GM12878 (cell line): ENCODE results near the gene GLB1L2. TPM values are rescaled to one million over a fixed set of nuclear protein-coding genes. Genes with fewer than 3 reads are reported as not detected.
A peak's percentile ranks its signal among the peaks of the same experiment; 100 is the strongest.

ENCODE experiments used
- ATAC-seq: fragments of 200-7000 bp; cut with Tn5 transposase; 3 replicates; pipeline ENCODE4 v1.9.1; 2020; ENCODE audit warnings: mild to moderate bottlenecking, moderate library complexity
- BruUV-seq: library from RNA; stranded (reverse); fragments of 400-500 nt; replicated peaks from 2 replicates; lab custom pipeline; 2021; lab: Mats Ljungman, UMichigan
- CTCF ChIA-PET: fragments of 300-600 bp; sonication (Branson Sonifier 250); formaldehyde crosslinking; extraction: SDS; loops from one replicate; lab custom pipeline; 2021; ENCODE audit warnings: inconsistent platforms; lab: Yijun Ruan, JAX
- POLR2A ChIA-PET: fragments of 350-600 bp; formaldehyde crosslinking; extraction: SDS; loops from one replicate; lab custom pipeline; 2021; ENCODE audit warnings: inconsistent platforms; lab: Charles Lee
- RAD21 ChIA-PET: fragments of 300-600 bp; sonication (Branson Sonifier 250); formaldehyde crosslinking; loops from one replicate; lab custom pipeline; 2023; ENCODE audit warnings: antibody characterized with exemption; ENCODE audit not compliant: unreplicated experiment; lab: Charles Lee
- SMC1A ChIA-PET: fragments of 300-600 bp; sonication (Branson Sonifier 250); formaldehyde crosslinking; loops from one replicate; lab custom pipeline; 2023; ENCODE audit not compliant: unreplicated experiment, uncharacterized antibody; lab: Charles Lee
- DNase-seq: peaks from one replicate; pipeline ENCODE4 v3.0.0-alpha.2; 2011; ENCODE audit warnings: low read depth, low spot score
- FAIRE-seq: peaks from 3 replicates; lab custom pipeline; 2011; peaks lifted over from hg19 to GRCh38; lab: Jason Lieb, UNC
- H2AFZ ChIP-seq: 2 replicates; pipeline ENCODE4 v1.6.0; 2011; ENCODE audit warnings: low read depth, low read length, control low read depth; ENCODE audit not compliant: control insufficient read depth
- H3K27ac ChIP-seq: 2 replicates; pipeline ENCODE4 v1.5.1; 2011; ENCODE audit warnings: control low read depth; ENCODE audit not compliant: control insufficient read depth, insufficient read depth
- H3K27me3 ChIP-seq, 2 experiments: replicated peaks in 1 of 2; 2 replicates each; pipeline versions ENCODE4 v1.6.0 to v1.6.1; 2011; ENCODE audit warnings: low read length in 1 of 2; ENCODE audit not compliant: control insufficient read depth in 2 of 2, insufficient read depth in 2 of 2
- H3K36me3 ChIP-seq, 2 experiments: 2 replicates each; pipeline ENCODE4 v1.5.1; 2011; ENCODE audit warnings: low read length in 1 of 2; ENCODE audit not compliant: control insufficient read depth in 2 of 2, insufficient read depth in 2 of 2
- H3K4me1 ChIP-seq: 2 replicates; pipeline ENCODE4 v1.6.1; 2011; ENCODE audit warnings: mild to moderate bottlenecking, low read length, moderate library complexity, mixed read lengths; ENCODE audit not compliant: control insufficient read depth, insufficient read depth
- H3K4me2 ChIP-seq: 2 replicates; pipeline ENCODE4 v1.6.0; 2011; ENCODE audit warnings: control low read depth; ENCODE audit not compliant: control insufficient read depth, insufficient read depth
- H3K4me3 ChIP-seq: fragments of 200-600 bp; sonication (generic); 2 replicates; pipeline ENCODE4 v1.5.1; 2016
- H3K79me2 ChIP-seq: 2 replicates; pipeline ENCODE4 v1.6.0; 2011; ENCODE audit warnings: low read length; ENCODE audit not compliant: control insufficient read depth, insufficient read depth
- H3K9ac ChIP-seq: 2 replicates; pipeline ENCODE4 v1.8.0; 2011; ENCODE audit warnings: low read length, control low read depth, mixed read lengths; ENCODE audit not compliant: control insufficient read depth, insufficient read depth
- H3K9me3 ChIP-seq: replicated peaks from 3 replicates; pipeline ENCODE4 v1.5.1; 2011; ENCODE audit warnings: mild to moderate bottlenecking, low read length; ENCODE audit not compliant: control insufficient read depth, insufficient read depth
- H4K20me1 ChIP-seq: 2 replicates; pipeline ENCODE4 v1.6.0; 2011; ENCODE audit not compliant: control insufficient read depth, insufficient read depth
- CBX3 ChIP-seq: fragments of 200-600 bp; sonication (generic); IDR thresholded peaks from 2 replicates; pipeline ENCODE4 v1.6.1; 2016; ENCODE audit warnings: low read depth, borderline replicate concordance
- CHD2 ChIP-seq: IDR thresholded peaks from 2 replicates; pipeline ENCODE4 v1.6.1; 2011; ENCODE audit warnings: low read depth, low read length, improper control_type of control experiment, borderline replicate concordance
- CREM ChIP-seq: IDR thresholded peaks from 2 replicates; pipeline ENCODE4 v1.6.1; 2014; ENCODE audit warnings: antibody characterized with exemption, low read depth
- EGR1 ChIP-seq, 2 experiments: IDR thresholded peaks; 1 replicate in 1 of 2; 2 replicates in 1 of 2; pipeline ENCODE4 v1.6.1; 2011 to 2012; ENCODE audit warnings: low read depth in 2 of 2, low read length in 2 of 2, borderline replicate concordance in 1 of 2, mild to moderate bottlenecking in 1 of 2, moderate library complexity in 1 of 2
- ETV6 ChIP-seq, 2 experiments: fragments of 450-650 bp in 1 of 2; IDR thresholded peaks in 1 of 2; conservative IDR thresholded peaks in 1 of 2; 2 replicates each; pipeline ENCODE4 v1.6.1; 2014; ENCODE audit warnings: antibody characterized with exemption in 1 of 2, borderline replicate concordance in 1 of 2, low read depth in 1 of 2, mild to moderate bottlenecking in 1 of 2, moderate library complexity in 1 of 2
- FOXM1 ChIP-seq: IDR thresholded peaks from 2 replicates; pipeline ENCODE4 v1.6.1; 2012; ENCODE audit warnings: low read depth, mild to moderate bottlenecking, inconsistent platforms, low read length, moderate library complexity
- PML ChIP-seq: IDR thresholded peaks from 2 replicates; pipeline ENCODE4 v1.6.1; 2012; ENCODE audit warnings: low read length, inconsistent platforms
- POLR2A ChIP-seq: IDR thresholded peaks from 2 replicates; pipeline ENCODE4 v1.6.1; 2011; ENCODE audit warnings: low read depth, mild to moderate bottlenecking, low read length
- POLR2AphosphoS5 ChIP-seq: IDR thresholded peaks from 2 replicates; pipeline ENCODE4 v1.6.1; 2011; ENCODE audit warnings: mild to moderate bottlenecking, low read length, inconsistent platforms
- RAD21 ChIP-seq: IDR thresholded peaks from 2 replicates; pipeline ENCODE4 v1.6.1; 2011; ENCODE audit warnings: mild to moderate bottlenecking, low read depth, low read length, moderate library complexity; ENCODE audit not compliant: insufficient read depth
- RFX5 ChIP-seq: IDR thresholded peaks from 2 replicates; pipeline ENCODE4 v1.6.1; 2011; ENCODE audit warnings: low read depth, low read length, improper control_type of control experiment
- STAT3 ChIP-seq: IDR thresholded peaks from 2 replicates; pipeline ENCODE4 v1.6.1; 2011; ENCODE audit warnings: low read depth, low read length, improper control_type of control experiment
- TBL1XR1 ChIP-seq: IDR thresholded peaks from 2 replicates; pipeline ENCODE4 v1.6.1; 2012; ENCODE audit warnings: low read depth, low read length, improper control_type of control experiment
- WGBS: methylation state at CpG from one replicate; pipeline ENCODE4 v1.1.6; 2016; ENCODE audit warnings: low lambda C conversion rate; ENCODE audit not compliant: insufficient replicate concordance, insufficient coverage; ENCODE audit errors: missing lambda C conversion rate; 5-methylcytosine and 5-hydroxymethylcytosine counted together
- in situ Hi-C: fragments of 300-500 bp; cut with MboI; formaldehyde crosslinking; loops from 9 replicates; pipeline ENCODE4 v1.14.3; 2018; ENCODE audit warnings: mixed read lengths
- intact Hi-C: fragments of 100-400 bp; cut with micrococcal nuclease; formaldehyde crosslinking; loops from one replicate; pipeline ENCODE4 v1.14.2; 2022; ENCODE audit not compliant: unreplicated experiment
- polyA plus RNA-seq, 11 experiments: library from polyadenylated mRNA; depleted of rRNA in 4 of 11; unstranded in 6 of 11; stranded (reverse) in 5 of 11; fragments of >200 nt; fragmentation: Nextera tagmentation in 4 of 11; fragmentation: Illumina TruSeq in 1 of 11; extraction: Ambion mirVana in 4 of 11; extraction: Trizol in 1 of 11; gene quantifications; 1 replicate in 1 of 11; 2 replicates in 10 of 11; pipeline versions ENCODE4 v1.2.1 to v1.2.3, GENCODE V29; 2011 to 2016; ENCODE audit warnings: inconsistent platforms in 2 of 11, missing spikeins in 2 of 11, low read depth in 1 of 11
- total RNA-seq, 4 experiments: library from RNA; depleted of rRNA in 3 of 4; stranded (reverse); fragments of >200 nt in 3 of 4; fragmentation: Illumina TruSeq in 1 of 4; extraction: Trizol in 1 of 4; gene quantifications; 2 replicates each; pipeline versions ENCODE4 v1.2.1 to v1.2.3, GENCODE V29; 2013 to 2021
- TF ChIP-seq, protein P1 (sequence below): fragments of 450-650 bp; IDR thresholded peaks from 2 replicates; pipeline ENCODE4 v1.6.1; 2017; ENCODE audit warnings: mild to moderate bottlenecking

The GLB1L2 gene
- total and polyA plus RNA-seq, 10 of the 15 experiments (the other 5 are each of a cell fraction or from before 2014, with no cell fraction given): 0.04 to 0.85 (median 0.49) TPM

GRCh38 chr11:134410766-134411165, 79.0 kb downstream of the GLB1L2 start:
- no peak for FAIRE-seq
- H3K27ac ChIP-seq: no peak overlapping the region

GRCh38 chr11:134412203-134413042, 80.6 kb downstream of the GLB1L2 start, which contains the start of gene B3GAT1:
Gene B3GAT1, minus strand, starts transcription at chr11:134412242. Its CDS starts 24,583 bp downstream, at chr11:134387659.
- ChIA-PET SMC1A (no interaction called here), CTCF (no interaction called here), POLR2A (no interaction called here), RAD21 (no interaction called here)
- DNase-seq (no peak), FAIRE-seq (no peak), ATAC-seq (no peak)
- intact Hi-C loops (no loop called here), in situ Hi-C loops (no loop called here)
- no TSS peak for BruUV-seq
- 9% methylated on average over 26 of the region's 94 CpGs for WGBS
- Histone ChIP-seq H3K9ac (no peak within 1 kb of the TSS), H3K36me3 (no peaks in the 10 kb centered on the region), H3K4me2 (no peak within 1 kb of the TSS), H3K4me3 (no peak within 1 kb of the TSS), H2AFZ (no peak within 1 kb of the TSS), H3K27ac (no peak within 1 kb of the TSS), H3K9me3 (no peaks in the 10 kb centered on the region), H4K20me1 (no peaks in the 10 kb centered on the region), H3K79me2 (no peaks in the 10 kb centered on the region), H3K27me3 (peaks cover 9 to 11% of the 10 kb centered on the region in 2 experiments; a peak in 3 of 4 replicates), H3K4me1 (no peaks in the 10 kb centered on the region)
- TF ChIP-seq POLR2AphosphoS5 (no peak), CHD2 (no peak), EGR1 (IDR thresholded peaks at IDR 0.05; ENCODE audit: borderline replicate concordance in 1 of 2, low read depth in 2 of 2, low read length in 2 of 2) (peak in 1 of 2 experiments; percentile 28; a peak in 1 of 3 replicates)
- TF ChIP-seq, protein P1, sequence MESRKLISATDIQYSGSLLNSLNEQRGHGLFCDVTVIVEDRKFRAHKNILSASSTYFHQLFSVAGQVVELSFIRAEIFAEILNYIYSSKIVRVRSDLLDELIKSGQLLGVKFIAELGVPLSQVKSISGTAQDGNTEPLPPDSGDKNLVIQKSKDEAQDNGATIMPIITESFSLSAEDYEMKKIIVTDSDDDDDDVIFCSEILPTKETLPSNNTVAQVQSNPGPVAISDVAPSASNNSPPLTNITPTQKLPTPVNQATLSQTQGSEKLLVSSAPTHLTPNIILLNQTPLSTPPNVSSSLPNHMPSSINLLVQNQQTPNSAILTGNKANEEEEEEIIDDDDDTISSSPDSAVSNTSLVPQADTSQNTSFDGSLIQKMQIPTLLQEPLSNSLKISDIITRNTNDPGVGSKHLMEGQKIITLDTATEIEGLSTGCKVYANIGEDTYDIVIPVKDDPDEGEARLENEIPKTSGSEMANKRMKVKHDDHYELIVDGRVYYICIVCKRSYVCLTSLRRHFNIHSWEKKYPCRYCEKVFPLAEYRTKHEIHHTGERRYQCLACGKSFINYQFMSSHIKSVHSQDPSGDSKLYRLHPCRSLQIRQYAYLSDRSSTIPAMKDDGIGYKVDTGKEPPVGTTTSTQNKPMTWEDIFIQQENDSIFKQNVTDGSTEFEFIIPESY: no peak

More at GRCh38 chr11:134410766-134411165, 79.0 kb downstream of the GLB1L2 start:
- CTCF ChIA-PET: no interaction called here
- Histone ChIP-seq H3K4me2 (no peak overlapping the region), H3K4me1 (no peaks in the 10 kb centered on the region), H4K20me1 (no peaks in the 10 kb centered on the region), H3K79me2 (no peaks in the 10 kb centered on the region), H3K9ac (no peak overlapping the region), H3K4me3 (no peak overlapping the region), H3K27me3 (peaks cover 9 to 11% of the 10 kb centered on the region in 2 experiments; a peak in 3 of 4 replicates), H2AFZ (no peak overlapping the region), H3K36me3 (no peaks in the 10 kb centered on the region), H3K9me3 (no peaks in the 10 kb centered on the region)
- BruUV-seq: no TSS peak
- RAD21 ChIA-PET: no interaction called here
- POLR2A ChIA-PET: no interaction called here
- DNase-seq (no peak), ATAC-seq (no peak)
- no peak for TF ChIP-seq TBL1XR1
- no peak for TF ChIP-seq FOXM1
- TF ChIP-seq POLR2A: no peak
- TF ChIP-seq ETV6 (conservative IDR thresholded peaks at IDR 0.05 in 1 of 2, IDR thresholded peaks at IDR 0.05 in 1 of 2; ENCODE audit: borderline replicate concordance in 1 of 2, low read depth in 1 of 2): no peak
- TF ChIP-seq CREM: no peak
- TF ChIP-seq STAT3: no peak
- TF ChIP-seq RAD21: no peak
- TF ChIP-seq PML: no peak
- TF ChIP-seq RFX5: no peak
- no peak for TF ChIP-seq CBX3
- WGBS: 38% methylated on average over 5 of the region's 5 CpGs
- in situ Hi-C loops (no loop called here), intact Hi-C loops (no loop called here)
- SMC1A ChIA-PET: no interaction called here
